Hepatocyte (in vitro differentiated cells): ENCODE measurements around the gene ARHGAP26.

ENCODE experiments used
- CTCF ChIP-seq: fragments of 200-600 bp; sonication (generic); IDR thresholded peaks from 2 replicates; pipeline ENCODE4 v1.5.1; 2016; ENCODE audit warnings: antibody characterized with exemption, mild to moderate bottlenecking; ENCODE audit not compliant: poor library complexity
- EZH2 ChIP-seq: fragments of 200-600 bp; sonication (generic); IDR thresholded peaks from 2 replicates; pipeline ENCODE4 v1.6.1; 2016; ENCODE audit warnings: antibody characterized with exemption, mild to moderate bottlenecking, borderline replicate concordance
- EZH2phosphoT487 ChIP-seq: fragments of 200-600 bp; sonication (generic); IDR thresholded peaks from one replicate; pipeline ENCODE4 v1.6.1; 2018; ENCODE audit warnings: antibody characterized with exemption, mild to moderate bottlenecking, low read depth, moderate library complexity; ENCODE audit not compliant: unreplicated experiment, severe bottlenecking

GRCh38 chr5:142979636-142980035 lies 209.5 kb downstream of the ARHGAP26 start:
- TF ChIP-seq CTCF (no peak), EZH2 (no peak), EZH2phosphoT487 (no peak)
